ENCODE results near the gene ZMYND11.
"Not testable (repeated sequence)": the region's sequence is repeated elsewhere in the genome, so short reads cannot be mapped to it uniquely, and the experiment has no call there.

The ZMYND11 gene

DNA sequence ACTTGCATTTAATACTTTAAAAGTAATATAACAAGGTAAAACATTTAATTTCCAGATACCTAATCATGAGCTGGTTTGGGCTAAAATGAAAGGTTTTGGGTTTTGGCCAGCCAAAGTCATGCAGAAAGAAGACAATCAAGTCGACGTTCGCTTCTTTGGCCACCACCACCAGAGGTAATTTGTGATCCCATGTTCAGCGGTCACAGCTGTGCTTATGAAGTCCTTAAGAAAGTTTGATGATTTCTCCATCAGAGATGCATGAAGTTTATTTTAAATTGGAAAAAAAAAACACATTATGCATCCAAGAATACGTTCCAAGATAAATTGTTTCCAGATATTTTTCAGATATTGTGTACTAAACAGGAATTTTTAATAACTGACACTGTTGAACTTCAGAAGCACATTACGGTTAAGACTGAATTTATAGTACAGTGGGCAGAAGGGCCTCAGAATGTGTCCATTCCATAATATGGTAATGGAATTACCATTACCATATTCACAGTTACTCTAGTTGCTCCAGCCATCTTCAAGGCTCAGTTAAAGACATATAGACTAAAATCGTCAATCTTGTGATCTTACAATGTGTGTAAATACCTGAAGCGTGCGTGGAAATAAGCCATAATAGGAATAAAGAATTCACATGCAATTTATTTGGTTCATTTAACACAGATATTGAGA is 106.8 kb downstream of the ZMYND11 start:
- DNase-seq (ENCODE audit: low read depth in 1 of 2, low spot score in 1 of 2): no peak

DNA sequence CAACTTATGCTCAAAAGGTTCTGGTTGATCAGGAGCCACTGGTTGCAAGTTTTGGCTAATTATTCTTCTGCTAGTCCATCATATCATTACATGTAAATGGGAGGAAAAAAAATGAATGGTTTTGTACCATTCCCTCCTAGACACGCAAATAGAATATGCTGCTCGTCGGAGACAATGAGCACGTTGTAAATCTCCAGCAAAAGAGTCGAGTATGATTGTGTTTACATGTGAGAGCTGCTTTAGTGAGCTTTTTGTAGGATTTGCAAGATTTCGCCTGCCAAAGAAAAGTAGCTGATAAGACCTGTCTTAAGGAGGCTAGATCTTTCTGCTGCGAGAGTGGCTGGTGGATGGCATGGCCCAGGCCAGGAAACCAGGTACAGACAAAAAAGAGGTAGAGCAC is 109.0 kb downstream of the ZMYND11 start:
- DNase-seq (ENCODE audit: low read depth in 1 of 2, low spot score in 1 of 2): no peak

- DNase-seq (ENCODE audit: low read depth in 1 of 2, low spot score in 1 of 2): no peak
These were observed 111.2 kb downstream of the ZMYND11 start for GRCh38 chr10:246431-246830.

GRCh38 chr10:247480-247879 is 112.2 kb downstream of the ZMYND11 start:
- DNase-seq (ENCODE audit: low read depth in 1 of 2, low spot score in 1 of 2): no peak

DNA sequence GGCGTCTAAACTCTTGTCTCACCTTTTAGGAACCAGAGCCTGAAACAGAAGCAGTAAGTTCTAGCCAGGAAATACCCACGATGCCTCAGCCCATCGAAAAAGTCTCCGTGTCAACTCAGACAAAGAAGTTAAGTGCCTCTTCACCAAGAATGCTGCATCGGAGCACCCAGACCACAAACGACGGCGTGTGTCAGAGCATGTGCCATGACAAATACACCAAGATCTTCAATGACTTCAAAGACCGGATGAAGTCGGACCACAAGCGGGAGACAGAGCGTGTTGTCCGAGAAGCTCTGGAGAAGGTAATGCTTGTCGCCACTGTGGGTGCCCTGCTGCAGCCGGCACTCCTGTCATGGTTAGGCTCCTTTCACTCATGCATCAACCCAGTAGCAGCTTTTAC is 113.1 kb downstream of the ZMYND11 start:
- DNase-seq (ENCODE audit: low read depth in 1 of 2, low spot score in 1 of 2): no peak

DNA sequence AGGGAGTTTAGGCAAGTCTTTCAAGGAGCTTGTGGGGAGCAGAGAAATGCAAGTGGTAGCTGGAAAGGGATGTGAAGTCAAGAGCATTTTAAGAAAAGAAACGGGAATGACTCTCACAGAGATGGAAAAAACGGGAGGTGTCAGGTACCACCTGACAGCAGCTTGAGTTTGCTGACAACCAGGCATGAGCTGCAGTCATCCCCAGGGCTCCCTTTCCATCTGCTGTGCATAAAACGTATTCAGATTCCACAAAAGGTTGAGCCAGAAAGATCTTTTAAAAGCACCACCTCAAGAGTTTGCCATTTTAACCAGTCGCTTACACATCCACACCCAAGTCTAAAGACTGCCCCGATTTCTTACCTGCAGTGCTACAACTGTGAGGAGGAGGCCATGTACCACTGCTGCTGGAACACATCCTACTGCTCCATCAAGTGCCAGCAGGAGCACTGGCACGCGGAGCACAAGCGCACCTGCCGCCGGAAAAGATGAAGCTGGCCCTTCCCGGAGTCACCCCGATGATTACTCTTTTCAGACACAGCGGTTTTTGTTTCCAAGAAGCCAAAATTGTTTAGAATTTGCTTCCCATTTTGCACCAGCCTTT is 116.8 kb downstream of the ZMYND11 start:
- no peak for DNase-seq (ENCODE audit: low read depth in 1 of 2, low spot score in 1 of 2)

DNA sequence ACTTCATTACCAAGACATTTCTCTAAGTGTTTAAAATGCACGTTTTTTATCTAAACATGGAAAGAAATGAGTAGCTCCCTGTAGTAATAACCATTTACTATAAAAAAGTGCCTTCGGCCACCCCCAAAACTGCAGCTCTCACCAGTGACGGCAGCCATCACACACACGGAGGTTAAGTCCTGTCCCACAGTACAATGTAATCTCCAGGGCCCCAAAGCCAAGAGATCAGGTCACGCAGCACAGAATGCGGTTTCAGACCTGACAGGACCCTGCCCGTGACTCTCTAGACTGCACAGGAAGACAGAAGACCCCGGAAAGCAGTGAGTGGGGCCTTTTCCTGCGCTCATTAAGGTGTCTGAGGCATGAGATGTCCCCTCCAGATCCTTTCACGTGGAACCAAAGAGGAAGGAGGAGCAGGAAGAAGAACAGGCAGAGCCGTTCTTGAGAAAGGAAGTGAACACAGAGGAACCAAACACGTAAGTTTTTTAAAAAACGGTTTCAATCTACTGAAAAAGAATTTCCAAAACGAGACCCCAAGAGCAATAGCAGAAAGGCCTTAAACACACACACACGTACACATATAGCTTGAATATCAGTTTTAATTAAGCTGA is 125.7 kb downstream of the ZMYND11 start:
- DNase-seq (ENCODE audit: low read depth in 1 of 2, low spot score in 1 of 2): no peak

DNA sequence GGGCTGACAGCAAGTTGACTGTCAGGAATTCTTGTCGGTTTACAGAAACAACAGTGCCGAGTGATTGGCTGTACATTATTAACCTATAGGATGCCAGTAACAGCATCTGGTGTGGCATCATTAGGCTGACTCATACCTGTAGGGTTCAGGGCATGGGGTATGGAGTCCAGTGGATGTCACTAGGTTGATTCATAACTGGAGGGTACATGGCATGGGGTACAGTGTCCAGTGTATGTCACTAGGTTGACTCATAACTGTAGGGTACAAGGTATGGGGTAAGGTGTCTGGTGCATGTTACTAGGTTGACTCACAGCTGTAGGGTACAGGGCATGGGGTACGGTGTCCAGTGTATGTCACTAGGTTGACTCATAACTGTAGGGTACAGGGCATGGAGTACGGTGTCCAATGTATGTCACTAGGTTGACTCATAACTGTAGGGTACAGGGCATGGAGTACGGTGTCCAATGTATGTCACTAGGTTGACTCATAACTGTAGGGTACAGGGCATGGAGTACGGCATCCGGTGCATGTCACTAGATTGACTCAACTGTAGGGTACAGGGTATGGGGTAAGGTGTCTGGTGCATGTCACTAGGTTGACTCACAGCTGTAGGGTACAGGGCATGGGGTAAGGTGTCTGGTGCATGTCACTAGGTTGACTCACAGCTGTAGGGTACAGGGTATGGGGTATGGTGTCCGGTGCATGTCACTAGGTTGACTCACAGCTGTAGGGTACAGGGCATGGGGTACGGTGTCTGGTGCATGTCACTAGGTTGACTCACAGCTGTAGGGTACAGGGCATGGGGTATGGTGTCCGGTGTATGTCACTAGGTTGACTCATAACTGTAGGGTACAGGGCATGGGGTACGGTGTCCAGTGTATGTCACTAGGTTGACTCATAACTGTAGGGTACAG is 129.2 kb downstream of the ZMYND11 start:
- not testable (repeated sequence) for DNase-seq (ENCODE audit: low read depth in 1 of 2, low spot score in 1 of 2)

DNA sequence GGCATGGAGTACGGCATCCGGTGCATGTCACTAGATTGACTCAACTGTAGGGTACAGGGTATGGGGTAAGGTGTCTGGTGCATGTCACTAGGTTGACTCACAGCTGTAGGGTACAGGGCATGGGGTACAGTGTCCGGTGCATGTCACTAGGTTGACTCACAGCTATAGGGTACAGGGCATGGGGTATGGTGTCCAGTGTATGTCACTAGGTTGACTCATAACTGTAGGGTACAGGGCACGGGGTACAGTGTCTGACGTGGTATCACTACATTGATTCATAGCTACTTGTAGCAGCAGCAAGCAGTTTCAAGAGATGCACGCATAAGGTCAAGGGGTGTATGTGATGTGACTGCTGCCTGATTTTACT is 129.8 kb downstream of the ZMYND11 start:
- DNase-seq (ENCODE audit: low read depth in 1 of 2, low spot score in 1 of 2): not testable (repeated sequence)

GRCh38 chr10:265816-266588 is 130.7 kb downstream of the ZMYND11 start:
- not testable (repeated sequence) for DNase-seq (ENCODE audit: low read depth in 1 of 2, low spot score in 1 of 2)

GRCh38 chr10:266974-267425 is 131.7 kb downstream of the ZMYND11 start:
- DNase-seq (ENCODE audit: low read depth in 1 of 2, low spot score in 1 of 2): no peak

DNA sequence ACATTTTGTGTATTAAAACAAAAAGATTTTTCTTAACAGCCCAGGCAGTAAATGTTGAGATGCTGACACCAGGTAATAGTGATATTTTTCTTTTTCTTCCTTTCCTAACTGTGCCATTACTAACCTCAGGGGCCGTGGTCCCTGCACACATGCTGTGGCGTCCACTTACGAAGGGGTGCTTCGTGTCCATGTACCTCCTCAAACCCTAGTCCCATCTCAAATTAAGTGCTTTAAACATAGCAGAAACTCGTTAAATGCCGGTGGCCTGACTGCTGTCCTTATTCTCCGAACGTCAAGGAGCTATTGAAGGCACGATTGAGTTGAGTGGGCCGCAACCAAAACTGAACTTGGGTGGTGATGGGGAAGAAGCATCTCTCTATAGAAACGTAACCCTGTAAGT is 132.4 kb downstream of the ZMYND11 start:
- DNase-seq (ENCODE audit: low read depth in 1 of 2, low spot score in 1 of 2): no peak

GRCh38 chr10:269440-270074 is 134.3 kb downstream of the ZMYND11 start:
- DNase-seq (ENCODE audit: low read depth in 1 of 2, low spot score in 1 of 2): no peak

DNA sequence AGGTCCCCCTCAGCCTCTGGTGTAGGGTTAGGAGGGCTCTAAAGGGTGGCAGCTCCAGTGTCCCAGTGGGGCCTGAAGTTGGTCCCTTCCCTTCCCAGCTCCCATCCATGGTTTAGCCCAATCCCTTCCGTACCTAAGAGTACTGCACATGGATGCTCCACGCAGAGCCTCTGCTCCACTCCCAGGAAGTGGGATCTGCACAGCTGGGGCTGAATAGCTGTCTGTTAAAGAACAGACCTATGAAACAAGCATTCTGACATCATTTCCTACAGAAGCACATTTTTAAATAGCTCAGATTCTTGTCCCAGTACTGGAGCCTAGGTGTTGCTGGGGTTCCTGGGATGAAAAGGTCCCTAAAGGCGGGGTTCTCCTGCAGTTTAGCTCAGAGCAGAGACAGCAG is 135.9 kb downstream of the ZMYND11 start:
- no peak for DNase-seq (ENCODE audit: low read depth in 1 of 2, low spot score in 1 of 2)

DNA sequence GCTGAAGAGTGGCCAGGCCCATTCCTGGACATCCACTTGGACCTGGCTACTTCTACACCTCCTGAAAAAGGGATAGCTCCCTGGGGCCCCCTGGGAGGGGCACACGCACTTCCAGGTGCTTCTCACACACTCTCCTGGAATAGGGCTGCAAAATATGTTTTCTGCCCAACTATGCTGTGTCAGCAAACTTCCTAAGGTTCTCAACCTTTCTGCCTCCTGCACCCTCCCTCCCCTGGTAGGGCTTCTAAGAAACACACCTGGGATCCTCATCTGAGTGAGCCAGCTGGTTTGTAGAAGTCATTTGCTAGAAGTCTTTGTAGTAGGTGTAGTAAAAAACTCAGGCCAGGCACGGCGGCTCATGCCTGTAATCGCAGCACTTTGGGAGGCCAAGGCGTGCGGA is 136.5 kb downstream of the ZMYND11 start:
- DNase-seq (ENCODE audit: low read depth in 1 of 2, low spot score in 1 of 2): no peak

DNA sequence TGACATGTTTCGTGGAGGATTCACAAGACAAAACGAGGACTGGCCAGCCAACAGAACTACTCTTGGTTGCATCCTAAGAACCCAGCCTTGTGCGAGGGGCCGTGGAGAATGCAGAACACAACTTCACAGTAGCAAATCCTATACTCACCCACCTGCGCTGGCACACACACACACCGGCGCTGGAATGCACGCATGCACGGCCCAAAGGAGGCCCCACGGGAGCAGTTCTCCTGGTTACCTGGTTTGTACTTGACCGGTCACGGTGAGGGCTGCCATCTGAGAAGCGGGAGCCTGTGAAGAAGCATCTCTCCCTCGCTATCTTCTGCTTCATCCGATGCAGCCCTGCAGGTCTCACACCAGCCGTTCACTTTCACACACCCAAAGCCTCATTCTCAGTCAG is 137.8 kb downstream of the ZMYND11 start:
- no peak for DNase-seq (ENCODE audit: low read depth in 1 of 2, low spot score in 1 of 2)

- no peak for DNase-seq (ENCODE audit: low read depth in 1 of 2, low spot score in 1 of 2)
These were observed 139.6 kb downstream of the ZMYND11 start for GRCh38 chr10:274866-275265.

DNA sequence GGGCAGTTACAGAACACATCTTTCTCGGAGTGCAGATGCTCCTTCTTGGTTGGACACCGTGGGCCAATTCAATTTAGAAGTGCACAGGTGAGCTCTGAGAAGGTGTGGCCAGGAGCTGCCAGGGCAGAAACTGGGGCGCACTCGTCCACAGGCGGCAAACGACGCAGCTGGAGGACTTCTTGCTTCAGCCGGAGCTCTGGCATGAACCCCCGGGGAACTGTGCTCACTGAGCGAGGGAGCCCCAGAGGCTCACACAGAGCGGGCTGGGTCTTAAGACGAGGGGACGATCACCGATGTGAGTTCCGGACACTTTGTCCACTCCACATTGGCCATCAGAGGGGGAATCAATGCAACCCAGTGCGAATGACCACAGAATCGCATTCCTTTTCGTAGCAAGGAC is 140.4 kb downstream of the ZMYND11 start:
- DNase-seq (ENCODE audit: low read depth in 1 of 2, low spot score in 1 of 2): no peak

DNA sequence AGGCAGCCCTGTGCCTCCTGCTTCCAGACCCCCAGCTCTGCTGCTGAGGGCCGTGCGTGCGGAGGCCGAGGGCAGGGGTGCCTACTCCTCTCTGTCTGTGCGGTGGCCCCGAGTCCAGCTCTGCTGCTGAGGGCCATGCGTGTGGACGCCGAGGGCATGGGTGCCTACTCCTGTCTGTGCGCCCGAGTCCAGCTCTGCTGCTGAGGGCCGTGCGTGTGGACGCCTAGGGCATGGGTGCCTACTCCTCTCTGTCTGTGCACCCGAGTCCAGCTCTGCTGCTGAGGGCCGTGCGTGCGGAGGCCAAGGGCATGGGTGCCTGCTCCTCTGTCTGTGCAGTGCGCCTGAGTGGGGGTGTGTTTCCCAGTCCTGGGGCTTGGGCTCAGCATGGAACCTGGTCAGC is 142.7 kb downstream of the ZMYND11 start:
- DNase-seq (ENCODE audit: low read depth in 1 of 2, low spot score in 1 of 2): no peak

DNA sequence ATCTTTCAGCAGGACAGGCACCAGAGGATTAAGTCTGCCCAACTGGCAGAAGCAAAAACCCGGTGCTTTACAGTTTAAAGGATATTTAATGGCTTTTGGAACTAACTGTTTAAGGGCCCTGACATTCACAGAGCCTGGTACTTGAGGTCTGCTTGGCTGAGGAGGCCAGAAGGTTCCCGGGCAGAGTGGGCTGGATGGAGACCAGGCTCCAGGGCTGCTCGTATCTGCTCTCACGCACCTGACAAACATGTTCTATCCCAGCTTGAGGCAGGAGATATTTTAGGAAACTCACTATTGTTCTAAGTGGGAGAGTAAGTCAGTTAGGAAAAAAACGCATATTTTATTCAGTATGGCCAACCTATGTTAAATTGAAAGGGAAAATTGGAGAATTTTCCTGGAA is 143.5 kb downstream of the ZMYND11 start:
- DNase-seq (ENCODE audit: low read depth in 1 of 2, low spot score in 1 of 2): no peak

Measured in activated CD4-positive, alpha-beta T cell treated with anti-CD3 and anti-CD28 coated beads, Interleukin-2, amount 50 U/mL, for 24 hours (primary cell).